Caco-2 (cell line): ENCODE results near the gene DAD1. TPM values are rescaled to one million over a fixed set of nuclear protein-coding genes. Genes with fewer than 3 reads are reported as not detected.

Experiments used
- BruUV-seq: library from RNA; stranded (reverse); fragments of 400-500 nt; replicated peaks from 2 replicates; lab custom pipeline; 2021; lab: Mats Ljungman, UMichigan
- CTCF ChIA-PET: fragments of 300-600 bp; sonication (Branson Sonifier 250); formaldehyde crosslinking; loops from one replicate; lab custom pipeline; 2022; ENCODE audit warnings: antibody characterized with exemption; lab: Charles Lee
- POLR2A ChIA-PET: fragments of 300-600 bp; sonication (Branson Sonifier 250); formaldehyde crosslinking; loops from one replicate; lab custom pipeline; 2022; ENCODE audit warnings: antibody characterized with exemption; lab: Charles Lee
- DNase-seq, 2 experiments: peaks; one replicate each; pipeline versions ENCODE4 v3.0.0 to v3.0.0-alpha.2; 2020 to 2022
- H3K27me3 ChIP-seq: replicated peaks from 2 replicates; pipeline ENCODE4 v1.6.0; 2011; ENCODE audit warnings: low read length; ENCODE audit not compliant: control insufficient read depth, insufficient read depth
- H3K36me3 ChIP-seq: 2 replicates; pipeline ENCODE4 v1.5.1; 2011; ENCODE audit warnings: low read length; ENCODE audit not compliant: control insufficient read depth, insufficient read depth
- H3K4me1 ChIP-seq: fragments of 250-450 bp; sonication (Bioruptor Pico); 2 replicates; pipeline ENCODE4 v1.5.1; 2020; ENCODE audit warnings: mild to moderate bottlenecking
- H3K4me3 ChIP-seq: 2 replicates; pipeline ENCODE4 v1.5.1; 2011; ENCODE audit warnings: low read depth, mild to moderate bottlenecking, control low read depth, low read length
- H3K9me3 ChIP-seq: fragments of 250-450 bp; sonication (Bioruptor Pico); 2 replicates; pipeline ENCODE4 v1.5.1; 2020; ENCODE audit warnings: mild to moderate bottlenecking, moderate library complexity
- H3K27ac Mint-ChIP-seq: one replicate; pipeline ENCODE4 v1.8.0; 2022; ENCODE audit warnings: mixed read lengths; ENCODE audit not compliant: unreplicated experiment
- H3K27me3 Mint-ChIP-seq: one replicate; pipeline ENCODE4 v1.8.0; 2022; ENCODE audit warnings: mixed read lengths; ENCODE audit not compliant: insufficient read depth, unreplicated experiment
- H3K36me3 Mint-ChIP-seq: one replicate; pipeline ENCODE4 v1.8.0; 2022; ENCODE audit warnings: mild to moderate bottlenecking, mixed read lengths; ENCODE audit not compliant: insufficient read depth, unreplicated experiment
- H3K4me1 Mint-ChIP-seq: one replicate; pipeline ENCODE4 v1.8.0; 2022; ENCODE audit warnings: low read depth, mixed read lengths; ENCODE audit not compliant: unreplicated experiment
- H3K4me3 Mint-ChIP-seq: one replicate; pipeline ENCODE4 v1.8.0; 2022; ENCODE audit warnings: mild to moderate bottlenecking, moderate library complexity, mixed read lengths; ENCODE audit not compliant: unreplicated experiment
- H3K9me3 Mint-ChIP-seq: one replicate; pipeline ENCODE4 v1.8.0; 2022; ENCODE audit warnings: mixed read lengths; ENCODE audit not compliant: unreplicated experiment
- intact Hi-C: fragments of 100-400 bp; cut with micrococcal nuclease; formaldehyde crosslinking; loops from one replicate; pipeline ENCODE4 v1.10.0; 2022; ENCODE audit not compliant: unreplicated experiment
- total RNA-seq: library from RNA; stranded (reverse); gene quantifications from 2 replicates; pipeline ENCODE4 v1.2.3, GENCODE V29; 2022
- TF ChIP-seq, protein P1 (sequence below), 2 experiments: fragments of 200-600 bp in 1 of 2; IDR thresholded peaks; 1 replicate in 1 of 2; 2 replicates in 1 of 2; pipeline versions ENCODE4 v1.5.1 to v1.8.0; 2011 to 2022; ENCODE audit warnings: antibody characterized with exemption in 1 of 2, control low read depth in 1 of 2, inconsistent platforms in 1 of 2, low read depth in 1 of 2, low read length in 1 of 2, mild to moderate bottlenecking in 1 of 2, moderate library complexity in 1 of 2; ENCODE audit not compliant: insufficient read depth in 1 of 2, severe bottlenecking in 1 of 2, unreplicated experiment in 1 of 2

DAD1 gene
- total RNA-seq, 1 experiment from 2014 or later, result 160 TPM

DNA sequence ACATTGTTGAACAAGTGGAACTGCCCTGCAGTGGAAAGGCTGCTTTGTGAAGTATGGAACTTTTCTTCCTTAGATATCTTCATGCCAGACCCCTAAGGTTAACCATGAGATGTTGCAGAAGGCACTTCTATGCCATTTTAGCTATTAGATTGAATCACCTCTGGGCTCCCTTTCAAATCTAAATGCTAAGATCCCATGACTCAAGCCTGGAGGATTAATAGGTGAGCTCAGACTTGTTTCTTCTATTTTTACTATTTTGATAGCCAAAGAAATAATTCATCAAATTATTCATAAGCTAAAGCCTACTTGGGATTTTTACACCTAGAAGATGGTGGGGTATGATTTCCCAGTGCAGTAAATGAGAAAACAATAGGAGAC is 64.3 kb downstream of the DAD1 start:
- no TSS peak for BruUV-seq
- Mint-ChIP-seq H3K9me3 (no peaks in the 10 kb centered on the region), H3K4me3 (no peak overlapping the region), H3K27ac (no peak overlapping the region), H3K27me3 (no peaks in the 10 kb centered on the region), H3K4me1 (peaks cover 25% of the 10 kb centered on the region), H3K36me3 (no peaks in the 10 kb centered on the region)
- H3K36me3 ChIP-seq, result no peaks in the 10 kb centered on the region
- no peaks in the 10 kb centered on the region for H3K9me3 ChIP-seq
- no peaks in the 10 kb centered on the region for H3K27me3 ChIP-seq
- ChIA-PET CTCF (no interaction called here), POLR2A (no interaction called here)
- H3K4me3 ChIP-seq, result no peak overlapping the region
- H3K4me1 ChIP-seq, result peaks cover 11% of the 10 kb centered on the region
- TF ChIP-seq, protein P1, sequence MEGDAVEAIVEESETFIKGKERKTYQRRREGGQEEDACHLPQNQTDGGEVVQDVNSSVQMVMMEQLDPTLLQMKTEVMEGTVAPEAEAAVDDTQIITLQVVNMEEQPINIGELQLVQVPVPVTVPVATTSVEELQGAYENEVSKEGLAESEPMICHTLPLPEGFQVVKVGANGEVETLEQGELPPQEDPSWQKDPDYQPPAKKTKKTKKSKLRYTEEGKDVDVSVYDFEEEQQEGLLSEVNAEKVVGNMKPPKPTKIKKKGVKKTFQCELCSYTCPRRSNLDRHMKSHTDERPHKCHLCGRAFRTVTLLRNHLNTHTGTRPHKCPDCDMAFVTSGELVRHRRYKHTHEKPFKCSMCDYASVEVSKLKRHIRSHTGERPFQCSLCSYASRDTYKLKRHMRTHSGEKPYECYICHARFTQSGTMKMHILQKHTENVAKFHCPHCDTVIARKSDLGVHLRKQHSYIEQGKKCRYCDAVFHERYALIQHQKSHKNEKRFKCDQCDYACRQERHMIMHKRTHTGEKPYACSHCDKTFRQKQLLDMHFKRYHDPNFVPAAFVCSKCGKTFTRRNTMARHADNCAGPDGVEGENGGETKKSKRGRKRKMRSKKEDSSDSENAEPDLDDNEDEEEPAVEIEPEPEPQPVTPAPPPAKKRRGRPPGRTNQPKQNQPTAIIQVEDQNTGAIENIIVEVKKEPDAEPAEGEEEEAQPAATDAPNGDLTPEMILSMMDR (IDR thresholded peaks at IDR 0.05; ENCODE audit: insufficient read depth in 1 of 2, low read depth in 1 of 2, low read length in 1 of 2, severe bottlenecking in 1 of 2, unreplicated experiment in 1 of 2), result no peak
- no peak for DNase-seq
- intact Hi-C loops, result no loop called here

DNA sequence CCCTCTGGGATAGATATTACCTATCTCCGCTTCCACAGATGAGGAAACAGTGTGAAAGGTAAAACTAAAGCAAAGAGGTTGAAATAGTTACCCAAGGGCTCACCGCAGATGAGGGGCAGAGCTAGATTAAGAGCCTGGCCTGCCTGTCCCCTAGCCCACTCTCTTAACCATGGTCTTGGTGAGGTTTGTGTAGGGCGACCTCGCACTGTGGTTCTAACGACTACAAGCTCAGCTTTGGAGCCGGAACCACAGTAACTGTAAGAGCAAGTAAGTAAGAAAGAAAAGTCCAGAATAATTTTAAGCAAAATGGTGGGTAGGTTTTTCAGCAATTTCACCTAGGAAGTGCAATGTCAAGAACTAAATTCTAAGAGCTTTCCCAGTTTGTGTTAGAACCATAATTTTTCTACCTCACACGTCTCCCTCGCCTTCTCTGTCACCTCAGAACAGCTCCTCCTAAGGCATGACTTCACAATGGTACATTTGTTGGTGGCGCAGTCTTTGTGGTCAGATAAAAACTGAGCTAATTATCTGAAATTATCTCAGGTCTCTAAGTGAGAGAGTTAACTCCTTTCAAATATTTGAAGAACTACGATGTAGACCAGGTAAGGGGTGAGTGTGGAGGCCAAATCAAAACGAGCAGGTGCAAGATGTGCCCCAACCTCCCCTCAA is 64.8 kb downstream of the DAD1 start:
- CTCF ChIA-PET, result interaction anchor here (0.6 kb wide), 1 partner anchor 46 kb away, joined by 3 read pairs; no protein-coding TSS in a partner anchor
- H3K36me3 ChIP-seq, result no peaks in the 10 kb centered on the region
- Mint-ChIP-seq H3K27ac (no peak overlapping the region), H3K4me3 (no peak overlapping the region), H3K36me3 (no peaks in the 10 kb centered on the region), H3K4me1 (peaks cover 25% of the 10 kb centered on the region), H3K9me3 (no peaks in the 10 kb centered on the region), H3K27me3 (no peaks in the 10 kb centered on the region)
- no peaks in the 10 kb centered on the region for H3K27me3 ChIP-seq
- peaks cover 11% of the 10 kb centered on the region for H3K4me1 ChIP-seq
- no peak overlapping the region for H3K4me3 ChIP-seq
- POLR2A ChIA-PET, result interaction anchor here (0.6 kb wide), 1 partner anchor 1846 kb away, joined by 3 read pairs; no protein-coding TSS in a partner anchor
- intact Hi-C loops, result no loop called here
- DNase-seq, result no peak
- TF ChIP-seq, protein P1 (IDR thresholded peaks at IDR 0.05; ENCODE audit: insufficient read depth in 1 of 2, low read depth in 1 of 2, low read length in 1 of 2, severe bottlenecking in 1 of 2, unreplicated experiment in 1 of 2), result no peak
- BruUV-seq, result no TSS peak
- H3K9me3 ChIP-seq, result no peaks in the 10 kb centered on the region

DNA sequence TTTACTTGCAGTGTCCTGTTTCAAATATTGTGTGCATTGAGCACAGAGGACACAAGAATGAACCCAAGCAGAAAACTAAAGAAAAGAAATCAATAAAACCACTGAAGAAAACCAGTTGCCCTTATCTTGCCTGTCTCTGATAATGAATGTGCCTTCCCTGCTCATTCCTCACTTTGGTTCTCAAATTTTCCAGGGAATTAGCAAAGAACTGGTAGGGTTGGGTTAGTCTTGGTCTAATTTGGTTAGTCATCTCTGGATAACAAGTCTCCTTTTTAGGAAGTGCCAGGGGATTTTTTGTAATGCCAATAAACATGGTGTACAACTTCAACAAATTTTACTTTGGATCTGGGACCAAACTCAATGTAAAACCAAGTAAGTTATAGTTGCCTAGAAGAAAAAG is 65.7 kb downstream of the DAD1 start:
- H3K9me3 Mint-ChIP-seq, result no peaks in the 10 kb centered on the region
- H3K36me3 ChIP-seq, result no peaks in the 10 kb centered on the region
- DNase-seq, result no peak
- H3K4me1 Mint-ChIP-seq, result peaks cover 25% of the 10 kb centered on the region
- intact Hi-C loops, result no loop called here
- H3K4me3 Mint-ChIP-seq, result no peak overlapping the region
- no TSS peak for BruUV-seq
- H3K27me3 ChIP-seq, result no peaks in the 10 kb centered on the region
- no peak overlapping the region for H3K27ac Mint-ChIP-seq
- H3K4me3 ChIP-seq, result no peak overlapping the region
- peaks cover 11% of the 10 kb centered on the region for H3K4me1 ChIP-seq
- POLR2A ChIA-PET, result no interaction called here
- CTCF ChIA-PET, result no interaction called here
- no peaks in the 10 kb centered on the region for H3K27me3 Mint-ChIP-seq
- H3K9me3 ChIP-seq, result no peaks in the 10 kb centered on the region
- no peaks in the 10 kb centered on the region for H3K36me3 Mint-ChIP-seq
- TF ChIP-seq, protein P1 (IDR thresholded peaks at IDR 0.05; ENCODE audit: insufficient read depth in 1 of 2, low read depth in 1 of 2, low read length in 1 of 2, severe bottlenecking in 1 of 2, unreplicated experiment in 1 of 2), result no peak
